ENCODE measurements around the gene DZIP1. TPM values are rescaled to one million over a fixed set of nuclear protein-coding genes. Genes with fewer than 3 reads are reported as not detected.
"Not testable (repeated sequence)": the region's sequence is repeated elsewhere in the genome, so short reads cannot be mapped to it uniquely, and the experiment has no call there.

DZIP1 gene
- total RNA-seq, 5 donors from 2014 or later (not counting 1 experiment from before 2014, with no cell fraction given) = 0.10 to 0.19 (median 0.12) TPM; not detected in 2

- no peak overlapping the region for H3K27ac Mint-ChIP-seq
- no peaks in the 10 kb centered on the region for H3K9me3 Mint-ChIP-seq
- Histone ChIP-seq H3K27ac (ENCODE audit: low read length) (no peak overlapping the region), H3K27me3 (replicated peaks in 1 of 2; ENCODE audit: control insufficient read depth in 2 of 2, extremely low read depth in 1 of 2, insufficient read depth in 2 of 2, low read length in 1 of 2) (peaks cover 0 to 6% of the 10 kb centered on the region in 2 experiments), H3K4me3 (ENCODE audit: control insufficient read depth in 1 of 2, extremely low read depth in 1 of 2, low read length in 1 of 2) (no peak overlapping the region), H3K36me3 (ENCODE audit: control insufficient read depth in 2 of 2, extremely low read depth in 1 of 2, insufficient read depth in 1 of 2, low read length in 1 of 2) (no peaks in the 10 kb centered on the region), H3K9me3 (no peaks in the 10 kb centered on the region), H3K4me1 (ENCODE audit: control insufficient read depth in 1 of 2, extremely low read depth in 1 of 2, insufficient read depth in 2 of 2, low read length in 2 of 2) (no peaks in the 10 kb centered on the region)
- WGBS (ENCODE audit: insufficient coverage) = 45% methylated on average over 3 of the region's 3 CpGs
- DNase-seq (no peak), ATAC-seq (replicated peaks in 1 of 4) (no peak)
- ChIA-PET CTCF (interaction anchor here in 1 of 2 donors (0.6 kb wide), 1 partner anchor 84 kb away, joined by 4 read pairs; no protein-coding TSS in a partner anchor), POLR2A (no interaction called here)
- no peak overlapping the region for H3K4me3 Mint-ChIP-seq
- no peaks in the 10 kb centered on the region for H3K36me3 Mint-ChIP-seq
- H3K4me1 Mint-ChIP-seq = no peaks in the 10 kb centered on the region
- H3K27me3 Mint-ChIP-seq = peaks cover 6 to 7% of the 10 kb centered on the region in 2 donors
Observed at GRCh38 chr13:95579303-95579702, 65.2 kb downstream of the DZIP1 start.

- no peak for ATAC-seq (replicated peaks in 1 of 4)
- no peak for DNase-seq
- no peak overlapping the region for H3K27ac Mint-ChIP-seq
- H3K36me3 Mint-ChIP-seq = no peaks in the 10 kb centered on the region
- no peak overlapping the region for H3K27ac ChIP-seq (ENCODE audit: low read length)
- 83% methylated on average over 1 of the region's 4 CpGs for WGBS (ENCODE audit: insufficient coverage)
- no peaks in the 10 kb centered on the region for H3K4me1 Mint-ChIP-seq
- H3K4me3 Mint-ChIP-seq = no peak overlapping the region
- H3K4me3 ChIP-seq (ENCODE audit: control insufficient read depth in 1 of 2, extremely low read depth in 1 of 2, low read length in 1 of 2) = no peak overlapping the region
- POLR2A ChIA-PET = no interaction called here
- H3K27me3 Mint-ChIP-seq = peaks cover 16 to 20% of the 10 kb centered on the region in 2 donors
- H3K9me3 Mint-ChIP-seq = no peaks in the 10 kb centered on the region
- H3K4me1 ChIP-seq (ENCODE audit: control insufficient read depth in 1 of 2, extremely low read depth in 1 of 2, insufficient read depth in 2 of 2, low read length in 2 of 2) = no peaks in the 10 kb centered on the region
- CTCF ChIA-PET = no interaction called here
- H3K27me3 ChIP-seq (replicated peaks in 1 of 2; ENCODE audit: control insufficient read depth in 2 of 2, extremely low read depth in 1 of 2, insufficient read depth in 2 of 2, low read length in 1 of 2) = peaks cover 0 to 6% of the 10 kb centered on the region in 2 experiments
- no peaks in the 10 kb centered on the region for H3K36me3 ChIP-seq (ENCODE audit: control insufficient read depth in 2 of 2, extremely low read depth in 1 of 2, insufficient read depth in 1 of 2, low read length in 1 of 2)
- no peaks in the 10 kb centered on the region for H3K9me3 ChIP-seq
Observed at GRCh38 chr13:95573221-95573620, 71.3 kb downstream of the DZIP1 start.

GRCh38 chr13:95571941-95572340 lies 72.6 kb downstream of the DZIP1 start:
- peaks cover 0 to 6% of the 10 kb centered on the region in 2 experiments for H3K27me3 ChIP-seq (replicated peaks in 1 of 2; ENCODE audit: control insufficient read depth in 2 of 2, extremely low read depth in 1 of 2, insufficient read depth in 2 of 2, low read length in 1 of 2)
- ATAC-seq (replicated peaks in 1 of 4) (no peak), DNase-seq (no peak)
- H3K4me3 Mint-ChIP-seq = no peak overlapping the region
- no peaks in the 10 kb centered on the region for H3K36me3 Mint-ChIP-seq
- peaks cover 16 to 20% of the 10 kb centered on the region in 2 donors for H3K27me3 Mint-ChIP-seq
- no peaks in the 10 kb centered on the region for H3K4me1 ChIP-seq (ENCODE audit: control insufficient read depth in 1 of 2, extremely low read depth in 1 of 2, insufficient read depth in 2 of 2, low read length in 2 of 2)
- no peak overlapping the region for H3K27ac ChIP-seq (ENCODE audit: low read length)
- no peaks in the 10 kb centered on the region for H3K36me3 ChIP-seq (ENCODE audit: control insufficient read depth in 2 of 2, extremely low read depth in 1 of 2, insufficient read depth in 1 of 2, low read length in 1 of 2)
- no peak overlapping the region for H3K4me3 ChIP-seq (ENCODE audit: control insufficient read depth in 1 of 2, extremely low read depth in 1 of 2, low read length in 1 of 2)
- no peaks in the 10 kb centered on the region for H3K4me1 Mint-ChIP-seq
- H3K9me3 Mint-ChIP-seq = no peaks in the 10 kb centered on the region
- WGBS (ENCODE audit: insufficient coverage) = 86% methylated on average over 3 of the region's 6 CpGs
- ChIA-PET CTCF (no interaction called here), POLR2A (interaction anchor here in 1 of 2 donors (0.6 kb wide), 1 partner anchor 1593 kb away, joined by 3 read pairs; no protein-coding TSS in a partner anchor)
- no peak overlapping the region for H3K27ac Mint-ChIP-seq
- no peaks in the 10 kb centered on the region for H3K9me3 ChIP-seq

GRCh38 chr13:95570016-95570415 lies 74.5 kb downstream of the DZIP1 start:
- H3K36me3 ChIP-seq (ENCODE audit: control insufficient read depth in 2 of 2, extremely low read depth in 1 of 2, insufficient read depth in 1 of 2, low read length in 1 of 2) = no peaks in the 10 kb centered on the region
- ATAC-seq (replicated peaks in 1 of 4) = no peak
- no peaks in the 10 kb centered on the region for H3K4me1 ChIP-seq (ENCODE audit: control insufficient read depth in 1 of 2, extremely low read depth in 1 of 2, insufficient read depth in 2 of 2, low read length in 2 of 2)
- Mint-ChIP-seq H3K4me3 (no peak overlapping the region), H3K9me3 (peaks cover 0 to 5% (median 4%) of the 10 kb centered on the region in 3 donors), H3K27me3 (peaks cover 22 to 25% of the 10 kb centered on the region in 2 donors), H3K27ac (no peak overlapping the region), H3K36me3 (no peaks in the 10 kb centered on the region), H3K4me1 (no peaks in the 10 kb centered on the region)
- CTCF ChIA-PET = no interaction called here
- peaks cover 0 to 3% of the 10 kb centered on the region in 2 experiments for H3K27me3 ChIP-seq (replicated peaks in 1 of 2; ENCODE audit: control insufficient read depth in 2 of 2, extremely low read depth in 1 of 2, insufficient read depth in 2 of 2, low read length in 1 of 2)
- no peak overlapping the region for H3K27ac ChIP-seq (ENCODE audit: low read length)
- POLR2A ChIA-PET = no interaction called here
- H3K9me3 ChIP-seq = no peaks in the 10 kb centered on the region
- DNase-seq = no peak
- no peak overlapping the region for H3K4me3 ChIP-seq (ENCODE audit: control insufficient read depth in 1 of 2, extremely low read depth in 1 of 2, low read length in 1 of 2)
- no CpG with 5 or more reads among the region's 5 CpGs for WGBS (ENCODE audit: insufficient coverage)

GRCh38 chr13:95568131-95568530 lies 76.4 kb downstream of the DZIP1 start:
- no peak overlapping the region for H3K27ac Mint-ChIP-seq
- peaks cover 0 to 5% (median 4%) of the 10 kb centered on the region in 3 donors for H3K9me3 Mint-ChIP-seq
- CTCF ChIA-PET = no interaction called here
- ATAC-seq (replicated peaks in 1 of 4) (no peak), DNase-seq (no peak)
- no peak overlapping the region for H3K4me3 Mint-ChIP-seq
- H3K4me3 ChIP-seq (ENCODE audit: control insufficient read depth in 1 of 2, extremely low read depth in 1 of 2, low read length in 1 of 2) = no peak overlapping the region
- no peaks in the 10 kb centered on the region for H3K4me1 Mint-ChIP-seq
- no peak overlapping the region for H3K27ac ChIP-seq (ENCODE audit: low read length)
- peaks cover 0 to 3% of the 10 kb centered on the region in 2 experiments for H3K27me3 ChIP-seq (replicated peaks in 1 of 2; ENCODE audit: control insufficient read depth in 2 of 2, extremely low read depth in 1 of 2, insufficient read depth in 2 of 2, low read length in 1 of 2)
- POLR2A ChIA-PET = no interaction called here
- 71% methylated on average over 1 of the region's 2 CpGs for WGBS (ENCODE audit: insufficient coverage)
- peaks cover 25% of the 10 kb centered on the region in 2 donors for H3K27me3 Mint-ChIP-seq
- H3K36me3 ChIP-seq (ENCODE audit: control insufficient read depth in 2 of 2, extremely low read depth in 1 of 2, insufficient read depth in 1 of 2, low read length in 1 of 2) = no peaks in the 10 kb centered on the region
- H3K36me3 Mint-ChIP-seq = no peaks in the 10 kb centered on the region
- no peaks in the 10 kb centered on the region for H3K4me1 ChIP-seq (ENCODE audit: control insufficient read depth in 1 of 2, extremely low read depth in 1 of 2, insufficient read depth in 2 of 2, low read length in 2 of 2)
- H3K9me3 ChIP-seq = no peaks in the 10 kb centered on the region

- H3K9me3 ChIP-seq; ATAC-seq (replicated peaks in 1 of 4); H3K4me3 ChIP-seq (ENCODE audit: control insufficient read depth in 1 of 2, extremely low read depth in 1 of 2, low read length in 1 of 2); H3K4me1 ChIP-seq (ENCODE audit: control insufficient read depth in 1 of 2, extremely low read depth in 1 of 2, insufficient read depth in 2 of 2, low read length in 2 of 2); POLR2A ChIA-PET; DNase-seq; H3K27me3 ChIP-seq (replicated peaks in 1 of 2; ENCODE audit: control insufficient read depth in 2 of 2, extremely low read depth in 1 of 2, insufficient read depth in 2 of 2, low read length in 1 of 2); H3K36me3 ChIP-seq (ENCODE audit: control insufficient read depth in 2 of 2, extremely low read depth in 1 of 2, insufficient read depth in 1 of 2, low read length in 1 of 2); H3K9me3 Mint-ChIP-seq; CTCF ChIA-PET; H3K4me1 Mint-ChIP-seq; H3K27ac ChIP-seq (ENCODE audit: low read length); H3K4me3 Mint-ChIP-seq; H3K36me3 Mint-ChIP-seq; H3K27ac Mint-ChIP-seq: not testable (repeated sequence)
- WGBS (ENCODE audit: insufficient coverage) = no CpG with 5 or more reads among the region's 1 CpG
- peaks cover 18 to 24% of the 10 kb centered on the region in 2 donors for H3K27me3 Mint-ChIP-seq
Observed at GRCh38 chr13:95565758-95566157, 78.7 kb downstream of the DZIP1 start.

Measured in T-cell (primary cell).